Anterior cingulate cortex (tissue), 58 donors: ENCODE measurements around the gene MINDY2.
"Not testable (repeated sequence)": the region's sequence is repeated elsewhere in the genome, so short reads cannot be mapped to it uniquely, and the experiment has no call there.

Experiments used
- DNase-seq, 58 donors: peaks; one replicate each; lab custom pipeline; 2025; lab: John Stamatoyannopoulos, UW

The MINDY2 gene

GRCh38 chr15:58876306-58877106 lies 105.4 kb downstream of the MINDY2 start:
- no peak for DNase-seq

GRCh38 chr15:58877999-58878825 lies 107.1 kb downstream of the MINDY2 start:
- no peak for DNase-seq

GRCh38 chr15:58880320-58880719 lies 109.2 kb downstream of the MINDY2 start:
- DNase-seq: no peak

- no peak for DNase-seq
Observed at GRCh38 chr15:58882243-58882642, 111.1 kb downstream of the MINDY2 start.

- DNase-seq: not testable (repeated sequence)
Observed at GRCh38 chr15:58883926-58884325, 112.8 kb downstream of the MINDY2 start.

- DNase-seq: no peak
Observed at GRCh38 chr15:58886921-58887320, 115.8 kb downstream of the MINDY2 start.

- DNase-seq: no peak
Observed at GRCh38 chr15:58889363-58889762, 118.3 kb downstream of the MINDY2 start.

GRCh38 chr15:58898150-58898680 lies 127.1 kb downstream of the MINDY2 start:
- DNase-seq: no peak

GRCh38 chr15:58900631-58901030 lies 129.5 kb downstream of the MINDY2 start:
- no peak for DNase-seq

- no peak for DNase-seq
Observed at GRCh38 chr15:58908550-58909309, 137.6 kb downstream of the MINDY2 start.

- DNase-seq: no peak
Observed at GRCh38 chr15:58909616-58910015, 138.5 kb downstream of the MINDY2 start.

- no peak for DNase-seq
Observed at GRCh38 chr15:58910456-58910855, 139.4 kb downstream of the MINDY2 start.
